Measurements from ENCODE around the gene DAAM1.

Gene DAAM1

GRCh38 chr14:59188461-59189090 is at the start of gene DAAM1:
DAAM1 (plus strand) TSS chr14:59188667; CDS start chr14:59263478, 74,811 bp downstream.
- peak; percentile 98 for DNase-seq

- DNase-seq, result no peak
These were observed 49.1 kb upstream of the DAAM1 start for GRCh38 chr14:59139324-59139723.

GRCh38 chr14:59140106-59140843 is 48.2 kb upstream of the DAAM1 start:
- no peak for DNase-seq

- DNase-seq, result no peak
These were observed 42.0 kb upstream of the DAAM1 start for GRCh38 chr14:59146484-59146883.

- peak; percentile 76 for DNase-seq
These were observed 41.5 kb upstream of the DAAM1 start for GRCh38 chr14:59147007-59147406.

- no peak for DNase-seq
These were observed 40.0 kb upstream of the DAAM1 start for GRCh38 chr14:59148334-59148900.

- no peak for DNase-seq
These were observed 37.5 kb upstream of the DAAM1 start for GRCh38 chr14:59150990-59151389.

- DNase-seq, result no peak
These were observed 34.1 kb upstream of the DAAM1 start for GRCh38 chr14:59154373-59154772.

- DNase-seq, result no peak
These were observed 32.6 kb upstream of the DAAM1 start for GRCh38 chr14:59155886-59156285.

- DNase-seq, result no peak
These were observed 29.3 kb upstream of the DAAM1 start for GRCh38 chr14:59159169-59159568.

- DNase-seq, result no peak
These were observed 28.0 kb upstream of the DAAM1 start for GRCh38 chr14:59160506-59160905.

- DNase-seq, result no peak
These were observed 26.8 kb upstream of the DAAM1 start for GRCh38 chr14:59161561-59162175.

- DNase-seq, result no peak
These were observed 22.2 kb upstream of the DAAM1 start for GRCh38 chr14:59166258-59166657.

- DNase-seq, result no peak
These were observed 13.1 kb upstream of the DAAM1 start for GRCh38 chr14:59175404-59175803.

- no peak for DNase-seq
These were observed 11.7 kb upstream of the DAAM1 start for GRCh38 chr14:59176765-59177164.

GRCh38 chr14:59177262-59177661 is 11.2 kb upstream of the DAAM1 start:
- DNase-seq, result no peak

- DNase-seq, result no peak
These were observed 6.7 kb upstream of the DAAM1 start for GRCh38 chr14:59181791-59182190.

GRCh38 chr14:59182641-59183040 is 5.8 kb upstream of the DAAM1 start:
- peak; percentile 34 for DNase-seq

- no peak for DNase-seq
These were observed 5.3 kb upstream of the DAAM1 start for GRCh38 chr14:59183150-59183549.

GRCh38 chr14:59184396-59184795 is 4.1 kb upstream of the DAAM1 start:
- DNase-seq, result no peak

GRCh38 chr14:59185676-59186075 is 2.8 kb upstream of the DAAM1 start:
- no peak for DNase-seq

GRCh38 chr14:59186306-59186705 is 2.2 kb upstream of the DAAM1 start:
- DNase-seq, result no peak

- DNase-seq, result no peak
These were observed 1.3 kb upstream of the DAAM1 start for GRCh38 chr14:59187118-59187517.
